H54 (cell line): ENCODE measurements around the gene APH1A.
"Not testable (repeated sequence)": the region's sequence is repeated elsewhere in the genome, so short reads cannot be mapped to it uniquely, and the experiment has no call there.

Experiments
- DNase-seq: peaks from one replicate; pipeline ENCODE4 v3.0.0; 2011; ENCODE audit warnings: low spot score, mixed read lengths; ENCODE audit not compliant: insufficient read length
- FAIRE-seq: peaks from 3 replicates; lab custom pipeline; 2011; peaks lifted over from hg19 to GRCh38; lab: Jason Lieb, UNC
- POLR2A ChIP-seq: IDR thresholded peaks from 2 replicates; pipeline ENCODE4 v1.6.1; 2011; ENCODE audit warnings: low read depth, mild to moderate bottlenecking, low read length

Gene APH1A

DNA sequence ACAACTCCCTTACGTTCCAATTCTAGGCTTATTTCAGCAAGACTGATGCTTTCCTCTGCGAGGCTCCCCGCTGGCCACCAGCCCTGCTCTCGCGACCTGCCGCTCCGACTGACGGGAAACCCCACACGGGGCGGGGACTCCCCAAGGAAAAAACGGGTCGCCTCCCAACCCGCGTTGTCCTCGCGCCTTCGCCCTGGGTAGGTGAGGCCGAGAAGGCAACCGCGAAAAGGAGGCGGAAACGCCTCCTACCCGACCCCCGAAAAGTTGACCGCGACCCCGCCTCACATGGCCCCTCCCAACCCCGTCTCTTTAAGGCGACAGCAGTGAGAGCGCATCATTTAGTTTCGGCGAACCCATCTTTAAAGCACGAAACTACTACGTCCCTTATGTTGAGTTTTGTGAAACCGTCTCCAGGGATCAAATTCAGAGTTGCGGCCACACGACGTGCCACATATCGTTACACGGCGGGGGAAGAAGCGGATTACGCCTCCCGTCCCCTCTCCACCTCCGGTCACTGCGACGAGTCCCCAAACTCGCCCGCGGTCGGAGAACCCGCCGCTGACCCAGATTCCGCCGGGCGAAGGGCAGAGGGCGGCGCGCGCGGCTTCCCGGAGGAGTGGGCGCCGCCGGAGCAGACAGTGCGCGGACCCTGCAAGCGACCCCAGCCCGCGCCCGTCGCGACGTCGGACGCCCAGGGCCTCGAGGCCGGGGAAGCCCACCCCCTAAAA is 34.1 kb downstream of the APH1A start:
- FAIRE-seq (no peak), DNase-seq (peak; percentile 70)
- peak; percentile 79 for TF ChIP-seq POLR2A

DNA sequence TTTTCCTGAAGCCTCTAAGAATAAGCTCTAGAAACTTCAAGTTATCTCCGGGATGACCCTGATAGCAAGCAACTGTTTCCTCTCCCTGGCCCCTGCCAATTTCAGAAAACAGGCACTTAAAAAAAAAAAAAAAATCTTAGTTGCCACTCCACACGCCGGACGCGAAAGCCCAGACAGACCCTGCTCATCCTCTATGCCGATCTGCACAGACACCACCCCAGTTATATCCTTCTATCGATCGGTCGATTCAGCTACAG is 34.6 kb downstream of the APH1A start:
- FAIRE-seq = no peak
- DNase-seq = no peak
- no peak for TF ChIP-seq POLR2A

DNA sequence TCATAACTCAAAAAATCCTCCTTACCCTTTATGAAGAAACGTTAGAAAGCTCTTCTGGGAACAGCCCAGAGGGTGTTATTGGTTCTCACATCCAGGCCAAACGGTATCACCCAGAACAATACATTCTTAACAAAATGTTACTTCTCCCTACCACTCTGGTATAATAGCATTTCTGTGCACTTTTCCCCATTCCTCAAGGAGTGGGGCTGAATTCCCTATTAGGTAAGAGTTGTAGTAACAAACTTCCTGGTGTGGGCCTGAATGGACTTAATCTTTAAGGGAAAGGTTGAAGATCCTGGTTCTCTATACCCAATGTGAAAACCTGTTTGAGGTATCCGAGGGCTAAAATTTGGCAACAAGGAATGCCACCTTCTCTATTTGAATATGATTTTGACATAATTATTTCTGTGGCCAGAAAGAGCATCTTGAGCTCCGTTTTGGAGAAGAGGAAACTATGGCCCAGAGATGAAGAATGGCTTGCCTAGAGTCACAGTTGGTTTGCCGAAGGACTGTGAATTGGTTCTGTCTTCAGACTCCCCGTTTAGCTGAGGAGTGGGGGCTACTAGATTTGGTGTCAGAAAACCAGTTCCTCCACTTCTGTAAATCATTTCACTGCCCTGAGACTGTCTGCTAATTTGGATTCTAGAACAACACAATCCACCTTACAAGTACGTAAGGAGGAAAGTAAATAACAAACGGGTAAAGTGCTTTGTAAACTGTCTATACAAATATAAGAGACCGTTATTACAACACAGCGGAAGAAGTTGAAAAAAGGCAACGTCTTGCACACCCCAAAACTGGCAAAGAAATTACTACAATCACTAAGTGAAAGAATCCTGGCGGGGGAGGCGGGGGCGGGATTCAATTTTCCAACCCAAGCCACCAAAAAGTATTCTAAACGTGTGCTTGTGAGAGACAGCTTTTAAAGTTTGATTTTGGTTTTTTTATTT is 35.2 kb downstream of the APH1A start:
- FAIRE-seq (no peak), DNase-seq (no peak)
- TF ChIP-seq POLR2A = no peak

DNA sequence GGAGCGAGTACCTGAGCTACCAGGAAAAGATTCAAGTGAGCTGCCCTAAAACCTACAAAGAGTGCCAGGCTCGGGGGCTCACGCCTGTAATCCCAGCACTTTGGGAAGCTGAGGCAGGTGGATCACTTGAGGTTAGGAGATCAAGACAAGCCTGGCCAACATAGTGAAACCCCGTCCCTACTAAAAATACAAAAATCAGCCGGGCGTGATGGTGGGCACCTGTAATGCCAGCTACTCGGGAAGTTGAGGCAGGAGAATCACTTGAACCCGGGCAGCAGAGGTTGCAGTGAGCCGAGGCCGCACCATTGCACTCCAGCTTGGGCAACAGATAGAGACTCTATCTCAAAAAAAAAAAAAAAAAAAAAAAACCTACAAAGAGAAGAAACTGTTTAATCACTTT is 35.9 kb downstream of the APH1A start:
- not testable (repeated sequence) for FAIRE-seq, DNase-seq

DNA sequence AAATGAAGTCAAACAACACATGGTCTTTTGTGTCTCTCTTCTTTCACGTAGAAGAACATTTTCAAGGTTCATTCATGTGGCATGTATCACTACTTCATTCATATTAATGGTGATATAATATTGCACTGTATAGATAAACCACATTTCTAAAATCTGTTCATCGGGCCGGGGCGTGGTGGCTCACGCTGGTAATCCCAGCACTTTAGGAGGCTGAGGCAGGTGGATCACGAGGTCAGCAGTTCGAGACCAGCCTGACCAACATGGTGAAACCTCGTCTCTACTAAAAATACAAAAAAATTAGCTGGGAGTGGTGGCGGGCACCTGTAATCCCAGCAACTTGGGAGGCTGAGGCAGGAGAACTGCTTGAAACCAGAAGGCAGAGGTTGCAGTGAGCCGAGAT is 40.6 kb downstream of the APH1A start:
- FAIRE-seq, DNase-seq: not testable (repeated sequence)

DNA sequence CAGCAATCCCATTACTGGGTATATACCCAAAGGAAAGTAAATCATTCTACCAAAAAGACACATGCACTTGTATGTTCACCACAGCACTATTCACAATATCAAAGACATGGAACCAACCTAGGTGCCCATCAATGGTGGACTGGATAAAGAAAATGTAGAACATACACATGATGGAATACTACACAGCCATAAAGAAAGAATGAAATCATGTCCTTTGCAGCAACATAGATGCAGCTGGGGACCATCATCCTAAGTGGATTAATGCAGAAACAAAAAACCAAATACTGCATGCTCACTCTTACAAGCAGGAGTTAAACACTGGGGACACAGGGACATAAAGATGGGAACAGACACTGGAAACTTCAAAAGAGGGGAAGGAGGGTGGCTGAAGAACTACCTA is 41.6 kb downstream of the APH1A start:
- no peak for TF ChIP-seq POLR2A
- DNase-seq = no peak
- FAIRE-seq = no peak

DNA sequence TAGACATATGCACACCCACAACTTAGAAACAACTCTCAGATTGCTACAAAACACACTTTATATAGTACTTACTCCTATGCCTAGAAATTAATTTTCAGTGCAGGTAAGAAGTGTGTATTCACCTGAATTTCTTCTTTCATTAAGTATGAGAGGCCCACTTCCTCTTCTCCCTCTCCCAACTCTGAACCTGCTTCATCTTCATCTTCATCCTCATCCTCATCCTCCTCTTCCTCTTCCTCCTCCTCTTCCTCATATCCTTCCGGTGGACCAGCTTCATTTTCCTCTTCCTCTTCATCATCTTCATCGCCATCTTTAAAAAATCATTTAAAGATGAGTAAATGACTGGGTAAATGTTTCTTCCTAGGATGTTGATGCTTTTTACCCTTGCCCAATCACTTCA is 42.3 kb downstream of the APH1A start:
- no peak for TF ChIP-seq POLR2A
- DNase-seq (no peak), FAIRE-seq (no peak)

DNA sequence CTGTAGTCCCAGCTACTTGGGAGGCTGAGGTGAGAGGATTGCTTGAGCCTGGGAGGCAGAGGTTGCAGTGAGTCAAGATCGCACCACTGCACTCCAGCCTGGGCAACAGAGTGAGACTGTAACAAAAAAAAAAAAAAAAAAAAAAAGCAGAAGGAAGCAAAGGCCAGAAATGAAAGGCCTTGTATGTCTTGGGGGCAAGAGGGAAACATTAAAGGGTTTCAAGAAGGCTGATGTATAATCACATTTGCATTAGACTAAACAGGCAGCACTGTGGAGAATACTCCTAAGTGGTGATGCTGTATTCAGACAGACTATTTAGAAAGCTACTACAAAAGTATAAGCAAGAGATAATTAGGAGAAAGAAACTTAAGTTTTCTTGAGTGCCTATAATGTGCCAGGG is 43.3 kb downstream of the APH1A start:
- no peak for DNase-seq
- FAIRE-seq = no peak
- no peak for TF ChIP-seq POLR2A

DNA sequence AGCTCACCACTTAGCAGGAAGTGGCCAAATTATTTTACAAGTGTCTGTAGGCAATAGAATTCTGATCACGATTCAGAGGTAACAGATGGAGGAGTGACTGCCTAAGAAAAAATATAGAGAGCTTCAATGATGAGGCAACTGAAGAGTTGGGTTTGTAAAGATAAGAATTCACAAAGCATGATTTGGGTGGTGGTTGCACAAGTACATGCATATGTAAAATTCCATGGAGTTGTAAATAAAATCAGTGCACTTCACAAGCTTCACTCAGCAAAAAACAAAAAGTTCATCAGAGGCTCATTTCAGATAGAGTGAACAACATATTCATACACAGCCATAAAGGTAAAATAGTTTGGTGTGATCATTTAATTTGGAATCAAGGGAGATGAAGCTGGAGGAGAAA is 43.8 kb downstream of the APH1A start:
- TF ChIP-seq POLR2A = no peak
- DNase-seq = no peak
- FAIRE-seq = no peak

DNA sequence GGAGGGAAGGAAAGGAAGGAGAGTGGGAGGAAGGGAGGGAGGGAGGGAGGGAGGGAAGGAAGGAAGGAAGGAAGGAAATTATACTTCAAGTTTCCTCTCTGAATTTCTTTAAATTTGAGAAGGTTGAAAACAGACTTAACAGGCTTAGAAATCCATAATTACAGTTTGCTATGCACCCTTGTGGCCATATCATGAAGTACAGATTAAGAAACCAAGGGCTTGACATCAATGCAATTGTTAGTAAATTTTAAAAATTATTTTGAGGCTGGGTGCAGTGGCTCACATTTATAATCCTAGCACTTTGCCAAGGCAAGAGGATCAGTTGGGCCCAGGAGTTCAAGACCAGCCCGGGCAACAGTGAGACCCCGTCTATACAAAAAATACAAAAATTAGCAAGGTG is 47.3 kb downstream of the APH1A start:
- no peak for TF ChIP-seq POLR2A
- no peak for DNase-seq
- no peak for FAIRE-seq

DNA sequence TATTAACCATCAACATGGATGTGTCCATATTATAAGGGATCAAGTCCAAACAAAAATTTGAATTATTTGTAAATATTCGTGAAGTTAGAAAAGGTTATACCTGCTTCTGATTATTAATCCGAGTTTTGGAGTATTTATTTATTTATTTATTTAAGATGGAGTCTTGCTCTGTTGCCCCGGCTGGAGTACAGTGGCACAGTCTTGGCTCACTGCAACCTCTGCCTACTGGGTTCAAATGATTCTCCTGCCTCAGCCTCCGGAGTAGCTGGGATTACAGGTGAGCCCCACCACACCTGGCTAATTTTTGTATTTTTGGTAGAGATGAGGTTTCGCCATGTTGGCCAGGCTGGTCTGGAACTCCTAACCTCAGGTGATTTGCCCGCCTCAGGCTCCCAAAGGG is 53.0 kb downstream of the APH1A start:
- not testable (repeated sequence) for DNase-seq, FAIRE-seq
